Gastrocnemius medialis (tissue), 4 donors: ENCODE data around the gene C9orf50. TPM values are rescaled to one million over a fixed set of nuclear protein-coding genes. Genes with fewer than 3 reads are reported as not detected.

Experiments
- ATAC-seq, 2 donors: fragments of 150-250 bp; one replicate each; pipeline ENCODE4 v1.9.1; 2016
- DNase-seq, 2 donors: peaks; one replicate each; pipeline ENCODE4 v3.0.0-alpha.2; 2019
- H3K27ac ChIP-seq, 4 donors: fragments of 200-600 bp; sonication (generic); 1 replicate in 1 of 4; 2 replicates in 3 of 4; pipeline ENCODE4 v1.5.1; 2016 to 2018; ENCODE audit warnings: mild to moderate bottlenecking in 2 of 4, moderate library complexity in 1 of 4
- H3K27me3 ChIP-seq, 3 donors: fragments of 200-600 bp; sonication (generic) in 2 of 3; 1 replicate in 1 of 3; 2 replicates in 2 of 3; pipeline versions ENCODE4 v1.5.1 to v1.6.0; 2016 to 2019; ENCODE audit warnings: mild to moderate bottlenecking in 1 of 3, moderate library complexity in 1 of 3
- H3K36me3 ChIP-seq, 2 donors: fragments of 200-600 bp; sonication (generic) in 1 of 2; one replicate each; pipeline ENCODE4 v1.5.1; 2017 to 2018
- H3K4me1 ChIP-seq, 2 donors: fragments of 200-600 bp; sonication (generic) in 1 of 2; one replicate each; pipeline ENCODE4 v1.5.1; 2016 to 2017; ENCODE audit warnings: mild to moderate bottlenecking in 2 of 2
- H3K4me3 ChIP-seq, 4 donors: fragments of 200-600 bp; sonication (generic) in 3 of 4; 1 replicate in 1 of 4; 2 replicates in 3 of 4; pipeline ENCODE4 v1.5.1; 2016 to 2019; ENCODE audit warnings: mild to moderate bottlenecking in 2 of 4
- H3K9me3 ChIP-seq, 3 donors: fragments of 200-600 bp; sonication (generic) in 2 of 3; 1 replicate in 1 of 3; 2 replicates in 2 of 3; pipeline ENCODE4 v1.5.1; 2016 to 2019
- POLR2A ChIP-seq, 2 donors: fragments of 450-650 bp; IDR thresholded peaks; one replicate each; pipeline ENCODE4 v1.6.1; 2017; ENCODE audit warnings: antibody characterized with exemption in 2 of 2, mild to moderate bottlenecking in 2 of 2, moderate library complexity in 2 of 2
- in situ Hi-C, 4 donors: fragments of 200-750 bp; cut with MboI; loops; one replicate each; pipeline versions ENCODE4 v1.15.0 to v1.8.0; 2017; ENCODE audit warnings: low sequenced_read_pairs in 4 of 4
- intact Hi-C: fragments of 100-400 bp; cut with DNase I; formaldehyde crosslinking; loops from one replicate; pipeline ENCODE4 v1.15.1; 2023; ENCODE audit warnings: low total_unique reads
- total RNA-seq, 4 donors: library from RNA; depleted of rRNA; stranded (reverse); fragments of >200 nt; gene quantifications; one replicate each; pipeline versions ENCODE4 v1.1.0 to v1.2.3, GENCODE V29; 2016
- TF ChIP-seq, protein P1 (sequence below), 5 experiments: fragments of 450-650 bp in 3 of 5; fragments of 200-600 bp in 2 of 5; sonication (generic) in 2 of 5; IDR thresholded peaks in 4 of 5; conservative IDR thresholded peaks in 1 of 5; 1 replicate in 4 of 5; 2 replicates in 1 of 5; pipeline ENCODE4 v1.5.1; 2016 to 2019; ENCODE audit warnings: antibody characterized with exemption in 5 of 5, mild to moderate bottlenecking in 3 of 5, moderate library complexity in 3 of 5

The C9orf50 gene
- total RNA-seq, 4 donors from 2014 or later: not detected

GRCh38 chr9:129568560-129569501 lies 52.1 kb downstream of the C9orf50 start:
- no peak for DNase-seq
- peaks cover 2 to 14% of the 10 kb centered on the region in 2 donors for H3K4me1 ChIP-seq
- no peaks in the 10 kb centered on the region for H3K36me3 ChIP-seq
- TF ChIP-seq, protein P1, sequence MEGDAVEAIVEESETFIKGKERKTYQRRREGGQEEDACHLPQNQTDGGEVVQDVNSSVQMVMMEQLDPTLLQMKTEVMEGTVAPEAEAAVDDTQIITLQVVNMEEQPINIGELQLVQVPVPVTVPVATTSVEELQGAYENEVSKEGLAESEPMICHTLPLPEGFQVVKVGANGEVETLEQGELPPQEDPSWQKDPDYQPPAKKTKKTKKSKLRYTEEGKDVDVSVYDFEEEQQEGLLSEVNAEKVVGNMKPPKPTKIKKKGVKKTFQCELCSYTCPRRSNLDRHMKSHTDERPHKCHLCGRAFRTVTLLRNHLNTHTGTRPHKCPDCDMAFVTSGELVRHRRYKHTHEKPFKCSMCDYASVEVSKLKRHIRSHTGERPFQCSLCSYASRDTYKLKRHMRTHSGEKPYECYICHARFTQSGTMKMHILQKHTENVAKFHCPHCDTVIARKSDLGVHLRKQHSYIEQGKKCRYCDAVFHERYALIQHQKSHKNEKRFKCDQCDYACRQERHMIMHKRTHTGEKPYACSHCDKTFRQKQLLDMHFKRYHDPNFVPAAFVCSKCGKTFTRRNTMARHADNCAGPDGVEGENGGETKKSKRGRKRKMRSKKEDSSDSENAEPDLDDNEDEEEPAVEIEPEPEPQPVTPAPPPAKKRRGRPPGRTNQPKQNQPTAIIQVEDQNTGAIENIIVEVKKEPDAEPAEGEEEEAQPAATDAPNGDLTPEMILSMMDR (IDR thresholded peaks at IDR 0.05 in 4 of 5, conservative IDR thresholded peaks at IDR 0.05 in 1 of 5): no peak
- TF ChIP-seq POLR2A (IDR thresholded peaks at IDR 0.05): no peak
- intact Hi-C loops: no loop called here
- H3K27me3 ChIP-seq: peaks cover 4 to 7% (median 5%) of the 10 kb centered on the region in 3 donors
- no peak for ATAC-seq
- in situ Hi-C loops: loop anchor here in 1 of 4 donors (25.0 kb wide), 1 partner anchor 107 kb away; no protein-coding TSS in a partner anchor
- peak overlapping the region; percentile 7 to 72 (median 55) for H3K27ac ChIP-seq
- H3K4me3 ChIP-seq: peak overlapping the region; percentile 42 to 58 (median 54)
- H3K9me3 ChIP-seq: no peaks in the 10 kb centered on the region

GRCh38 chr9:129567842-129568559 lies 52.9 kb downstream of the C9orf50 start:
- in situ Hi-C loops: loop anchor here in 1 of 4 donors (25.0 kb wide), 1 partner anchor 106 kb away; no protein-coding TSS in a partner anchor
- intact Hi-C loops: no loop called here
- no peak for DNase-seq
- H3K27me3 ChIP-seq: peaks cover 4 to 7% (median 5%) of the 10 kb centered on the region in 3 donors
- H3K27ac ChIP-seq: peak overlapping the region in 3 of 4 donors; percentile 20 to 59 (median 51)
- TF ChIP-seq POLR2A (IDR thresholded peaks at IDR 0.05): no peak
- TF ChIP-seq, protein P1 (IDR thresholded peaks at IDR 0.05 in 4 of 5, conservative IDR thresholded peaks at IDR 0.05 in 1 of 5): no peak
- peak overlapping the region; percentile 42 to 58 (median 54) for H3K4me3 ChIP-seq
- H3K36me3 ChIP-seq: no peaks in the 10 kb centered on the region
- no peak for ATAC-seq
- H3K4me1 ChIP-seq: peaks cover 2 to 14% of the 10 kb centered on the region in 2 donors
- no peaks in the 10 kb centered on the region for H3K9me3 ChIP-seq

DNA sequence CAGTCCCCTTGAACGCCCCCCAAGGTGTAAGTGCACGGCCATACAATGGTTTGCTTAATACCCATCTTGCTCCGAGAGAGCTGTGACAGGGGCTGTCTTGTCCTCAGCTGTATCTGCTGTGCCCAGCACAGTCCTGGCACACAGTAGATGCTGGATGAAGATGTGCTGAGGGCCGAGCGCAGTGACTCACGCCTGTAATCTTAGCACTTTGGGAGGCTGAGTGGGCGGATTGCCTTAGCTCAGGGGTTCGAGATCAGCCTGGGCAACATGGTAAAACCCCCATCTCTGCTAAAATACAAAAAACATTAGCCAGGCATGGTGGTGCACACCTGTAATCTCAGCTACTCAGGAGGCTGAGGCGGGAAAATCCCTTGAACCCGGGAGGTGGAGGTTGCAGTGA lies 53.6 kb downstream of the C9orf50 start:
- no peak for ATAC-seq
- peaks cover 2 to 14% of the 10 kb centered on the region in 2 donors for H3K4me1 ChIP-seq
- no peaks in the 10 kb centered on the region for H3K9me3 ChIP-seq
- H3K36me3 ChIP-seq: no peaks in the 10 kb centered on the region
- in situ Hi-C loops: loop anchor here in 1 of 4 donors (25.0 kb wide), 1 partner anchor 105 kb away; no protein-coding TSS in a partner anchor
- no peak overlapping the region for H3K4me3 ChIP-seq
- intact Hi-C loops: no loop called here
- peaks cover 4 to 7% (median 5%) of the 10 kb centered on the region in 3 donors for H3K27me3 ChIP-seq
- no peak for DNase-seq
- H3K27ac ChIP-seq: no peak overlapping the region
- TF ChIP-seq, protein P1 (IDR thresholded peaks at IDR 0.05 in 4 of 5, conservative IDR thresholded peaks at IDR 0.05 in 1 of 5): no peak
- TF ChIP-seq POLR2A (IDR thresholded peaks at IDR 0.05): no peak

GRCh38 chr9:129566563-129567266 lies 54.2 kb downstream of the C9orf50 start:
- DNase-seq: no peak
- intact Hi-C loops: no loop called here
- no peak overlapping the region for H3K27ac ChIP-seq
- ATAC-seq: no peak
- peaks cover 4 to 7% (median 5%) of the 10 kb centered on the region in 3 donors for H3K27me3 ChIP-seq
- no peaks in the 10 kb centered on the region for H3K36me3 ChIP-seq
- TF ChIP-seq POLR2A (IDR thresholded peaks at IDR 0.05): no peak
- TF ChIP-seq, protein P1 (IDR thresholded peaks at IDR 0.05 in 4 of 5, conservative IDR thresholded peaks at IDR 0.05 in 1 of 5): no peak
- in situ Hi-C loops: loop anchor here in 1 of 4 donors (25.0 kb wide), 1 partner anchor 104 kb away; no protein-coding TSS in a partner anchor
- no peak overlapping the region for H3K4me3 ChIP-seq
- no peaks in the 10 kb centered on the region for H3K9me3 ChIP-seq
- H3K4me1 ChIP-seq: peaks cover 2 to 14% of the 10 kb centered on the region in 2 donors
